GM12891 (cell line): ENCODE data around the gene ISYNA1.

Source experiments
- PAX5 ChIP-seq: IDR thresholded peaks from 2 replicates; pipeline ENCODE4 v1.6.1; 2011; ENCODE audit warnings: low read length, moderate library complexity, mild to moderate bottlenecking; ENCODE audit not compliant: insufficient read depth, severe bottlenecking
- POLR2A ChIP-seq: IDR thresholded peaks from 2 replicates; pipeline ENCODE4 v1.6.1; 2011; ENCODE audit warnings: low read depth, low read length, control low read depth
- POLR2AphosphoS5 ChIP-seq: IDR thresholded peaks from 2 replicates; pipeline ENCODE4 v1.6.1; 2011; ENCODE audit warnings: low read depth, low read length, control low read depth
- POU2F2 ChIP-seq: IDR thresholded peaks from 2 replicates; pipeline ENCODE4 v1.6.1; 2011; ENCODE audit warnings: low read depth, mild to moderate bottlenecking, control low read depth, low read length, moderate library complexity
- SPI1 ChIP-seq: IDR thresholded peaks from 2 replicates; pipeline ENCODE4 v1.6.1; 2011; ENCODE audit warnings: low read depth, low read length, control low read depth
- TAF1 ChIP-seq: IDR thresholded peaks from 2 replicates; pipeline ENCODE4 v1.6.1; 2011; ENCODE audit warnings: low read depth, low read length, control low read depth

DNA sequence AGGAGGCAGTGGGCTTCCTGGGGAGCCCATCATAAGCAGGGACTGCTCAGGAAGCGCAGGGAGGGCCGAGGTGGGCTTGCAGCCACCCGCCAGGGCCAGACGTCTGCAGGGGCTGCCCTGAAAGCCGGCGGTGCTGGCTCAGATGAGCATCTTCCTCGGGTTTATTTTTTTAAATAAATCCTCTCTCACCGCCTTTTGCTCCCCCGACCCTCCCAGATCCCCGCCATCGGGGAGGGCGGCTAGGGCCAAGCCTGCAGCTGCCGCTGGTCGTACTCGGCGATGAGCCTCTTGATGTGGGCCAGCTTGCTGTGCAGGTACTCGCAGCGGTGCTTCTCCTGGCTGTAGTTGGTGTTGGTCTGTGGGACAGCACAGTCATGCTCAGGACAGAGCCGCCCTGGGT is 6.6 kb upstream of the ISYNA1 start:
- TF ChIP-seq POU2F2 (no peak), POLR2A (no peak), POLR2AphosphoS5 (no peak), TAF1 (no peak), SPI1 (no peak), PAX5 (no peak)
